Right cardiac atrium (tissue), 5 donors: ENCODE results near the gene LAMTOR3. TPM values are rescaled to one million over a fixed set of nuclear protein-coding genes. Genes with fewer than 3 reads are reported as not detected.
A peak's percentile ranks its signal among the peaks of the same experiment; 100 is the strongest.

Experiments used
- ATAC-seq, 2 donors: fragments of 200-7000 bp; cut with Tn5 transposase; one replicate each; pipeline versions ENCODE4 v1.8.0 to v1.9.1; 2020; ENCODE audit warnings: moderate library complexity in 2 of 2, mild to moderate bottlenecking in 1 of 2
- DNase-seq, 3 donors: peaks; one replicate each; pipeline ENCODE4 v3.0.0-alpha.2; 2020
- H3K27ac ChIP-seq: one replicate; pipeline ENCODE4 v1.5.1; 2013; ENCODE audit warnings: mild to moderate bottlenecking, low read length, control low read depth, moderate library complexity
- H3K27me3 ChIP-seq: one replicate; pipeline ENCODE4 v1.6.1; 2013; ENCODE audit not compliant: control insufficient read depth, insufficient read depth
- H3K4me1 ChIP-seq: one replicate; pipeline ENCODE4 v1.6.1; 2013; ENCODE audit warnings: low read length; ENCODE audit not compliant: control insufficient read depth, insufficient read depth
- H3K4me3 ChIP-seq: one replicate; pipeline ENCODE4 v1.5.1; 2013; ENCODE audit warnings: low read length, control low read depth
- H3K9me3 ChIP-seq: one replicate; pipeline ENCODE4 v1.6.1; 2013; ENCODE audit warnings: low read length; ENCODE audit not compliant: control insufficient read depth
- WGBS: extraction: QIAGEN DNeasy Blood & Tissue Kit; methylation state at CpG from one replicate; pipeline ENCODE4 v1.1.7; 2013; 5-methylcytosine and 5-hydroxymethylcytosine counted together
- intact Hi-C, 4 donors: fragments of 100-400 bp; cut with DNase I; formaldehyde crosslinking; loops; one replicate each; pipeline versions ENCODE4 v1.11.0 to v1.14.0; 2022 to 2023
- polyA plus RNA-seq: library from polyadenylated mRNA; stranded (reverse); fragments of 200-250 nt; gene quantifications from one replicate; pipeline ENCODE4 v1.2.3, GENCODE V29; 2013
- total RNA-seq, 4 donors: library from RNA; stranded (reverse); fragmentation: NEBNext Ultra II Directional; extraction: Animal tissue kit (Norgen Biotek cat#: 25700); gene quantifications; one replicate each; pipeline ENCODE4 v1.2.1, GENCODE V29; 2021
- donor health status: healthy with polysubstance abuse.
- donor health status: DM: no; HTN: yes; CAD: no.
- donor health status: DM: no; HTN: no; CAD: no.
- donor health status: DM: no; HTN: yes; CAD: no; lungs with severe emphysema.
- donor health status: DM: yes; HTN: yes; CAD: no.

Gene LAMTOR3
- total and polyA plus RNA-seq, 5 donors: 24.9 to 46.7 (median 32.5) TPM

GRCh38 chr4:99893029-99893428 is 1.2 kb downstream of the LAMTOR3 start:
- no peak for DNase-seq
- Histone ChIP-seq H3K27me3 (no peaks in the 10 kb centered on the region), H3K4me1 (peaks cover 2% of the 10 kb centered on the region), H3K9me3 (no peaks in the 10 kb centered on the region), H3K4me3 (peak overlapping the region; percentile 94), H3K27ac (no peak overlapping the region)
- ATAC-seq: no peak
- intact Hi-C loops: loop anchor here (5.0 to 10.0 kb wide), 3 partner anchors 52 to 328 kb away; partner anchors contain the start of genes DNAJB14 (in 4 of the 4) and TRMT10A (in 1 of the 4)
- WGBS: 95% methylated on average over 8 of the region's 8 CpGs

- ATAC-seq: no peak
- no peaks in the 10 kb centered on the region for H3K9me3 ChIP-seq
- peaks cover 2% of the 10 kb centered on the region for H3K4me1 ChIP-seq
- H3K27me3 ChIP-seq: no peaks in the 10 kb centered on the region
- intact Hi-C loops: loop anchor here (5.0 to 10.0 kb wide), 3 partner anchors 53 to 327 kb away; partner anchors contain the start of genes DNAJB14 (in 4 of the 4) and TRMT10A (in 1 of the 4)
- no peak for DNase-seq
- WGBS: 61% methylated on average over 2 of the region's 2 CpGs
- H3K4me3 ChIP-seq: no peak overlapping the region
- H3K27ac ChIP-seq: no peak overlapping the region
Observed at GRCh38 chr4:99891351-99891750, 2.9 kb downstream of the LAMTOR3 start.

GRCh38 chr4:99887837-99888236 is 6.4 kb downstream of the LAMTOR3 start:
- Histone ChIP-seq H3K4me1 (no peaks in the 10 kb centered on the region), H3K9me3 (no peaks in the 10 kb centered on the region), H3K27ac (no peak overlapping the region), H3K27me3 (no peaks in the 10 kb centered on the region), H3K4me3 (no peak overlapping the region)
- ATAC-seq (no peak), DNase-seq (no peak)
- intact Hi-C loops: loop anchor here in 2 of 4 donors (10.0 kb wide), 1 partner anchor 323 kb away; the partner anchor contains the start of gene TRMT10A (in 2 of the 2)
- 65% methylated on average over 5 of the region's 5 CpGs for WGBS

GRCh38 chr4:99886146-99886545 is 8.1 kb downstream of the LAMTOR3 start:
- no peak for DNase-seq
- intact Hi-C loops: loop anchor here in 2 of 4 donors (10.0 kb wide), 1 partner anchor 321 kb away; the partner anchor contains the start of gene TRMT10A (in 2 of the 2)
- Histone ChIP-seq H3K27me3 (no peaks in the 10 kb centered on the region), H3K4me3 (no peak overlapping the region), H3K27ac (no peak overlapping the region), H3K4me1 (no peaks in the 10 kb centered on the region), H3K9me3 (no peaks in the 10 kb centered on the region)
- WGBS: 80% methylated on average over 4 of the region's 4 CpGs
- ATAC-seq: no peak

GRCh38 chr4:99885687-99886086 is 8.5 kb downstream of the LAMTOR3 start:
- intact Hi-C loops: loop anchor here in 2 of 4 donors (10.0 kb wide), 1 partner anchor 321 kb away; the partner anchor contains the start of gene TRMT10A (in 2 of the 2)

GRCh38 chr4:99885063-99885664 is 9.1 kb downstream of the LAMTOR3 start:
- H3K4me1 ChIP-seq: no peaks in the 10 kb centered on the region
- no peaks in the 10 kb centered on the region for H3K9me3 ChIP-seq
- H3K27ac ChIP-seq: no peak overlapping the region
- WGBS: 74% methylated on average over 2 of the region's 2 CpGs
- DNase-seq: no peak
- no peak for ATAC-seq
- H3K4me3 ChIP-seq: no peak overlapping the region
- no peaks in the 10 kb centered on the region for H3K27me3 ChIP-seq
- intact Hi-C loops: loop anchor here in 2 of 4 donors (10.0 kb wide), 1 partner anchor 320 kb away; the partner anchor contains the start of gene TRMT10A (in 2 of the 2)

More at GRCh38 chr4:99885687-99886086, 8.5 kb downstream of the LAMTOR3 start:
- H3K27ac ChIP-seq: no peak overlapping the region
- no peaks in the 10 kb centered on the region for H3K4me1 ChIP-seq
- no peak for ATAC-seq
- no peak for DNase-seq
- no peaks in the 10 kb centered on the region for H3K9me3 ChIP-seq
- no peak overlapping the region for H3K4me3 ChIP-seq
- no peaks in the 10 kb centered on the region for H3K27me3 ChIP-seq

GRCh38 chr4:99879458-99879857 is 14.8 kb downstream of the LAMTOR3 start:
- WGBS: 91% methylated on average over 3 of the region's 3 CpGs
- intact Hi-C loops: no loop called here
- ATAC-seq: no peak
- no peak for DNase-seq
- H3K4me3 ChIP-seq: no peak overlapping the region
- no peaks in the 10 kb centered on the region for H3K4me1 ChIP-seq
- no peak overlapping the region for H3K27ac ChIP-seq
- no peaks in the 10 kb centered on the region for H3K27me3 ChIP-seq
- H3K9me3 ChIP-seq: no peaks in the 10 kb centered on the region

- DNase-seq (no peak), ATAC-seq (no peak)
- Histone ChIP-seq H3K4me1 (no peaks in the 10 kb centered on the region), H3K27ac (no peak overlapping the region), H3K27me3 (no peaks in the 10 kb centered on the region), H3K4me3 (no peak overlapping the region), H3K9me3 (no peaks in the 10 kb centered on the region)
- intact Hi-C loops: no loop called here
Observed at GRCh38 chr4:99878604-99879003, 15.6 kb downstream of the LAMTOR3 start.

GRCh38 chr4:99876946-99877345 is 17.3 kb downstream of the LAMTOR3 start:
- 87% methylated on average over 3 of the region's 3 CpGs for WGBS
- intact Hi-C loops: no loop called here
- Histone ChIP-seq H3K4me3 (no peak overlapping the region), H3K27ac (no peak overlapping the region), H3K9me3 (no peaks in the 10 kb centered on the region), H3K4me1 (no peaks in the 10 kb centered on the region), H3K27me3 (no peaks in the 10 kb centered on the region)
- ATAC-seq (no peak), DNase-seq (no peak)

- DNase-seq: no peak
- no peaks in the 10 kb centered on the region for H3K9me3 ChIP-seq
- no peak overlapping the region for H3K27ac ChIP-seq
- no peaks in the 10 kb centered on the region for H3K27me3 ChIP-seq
- ATAC-seq: no peak
- no peaks in the 10 kb centered on the region for H3K4me1 ChIP-seq
- H3K4me3 ChIP-seq: no peak overlapping the region
- intact Hi-C loops: no loop called here
Observed at GRCh38 chr4:99875071-99875470, 19.2 kb downstream of the LAMTOR3 start.

GRCh38 chr4:99872570-99872969 is 21.7 kb downstream of the LAMTOR3 start:
- Histone ChIP-seq H3K4me1 (no peaks in the 10 kb centered on the region), H3K27ac (no peak overlapping the region), H3K27me3 (no peaks in the 10 kb centered on the region), H3K4me3 (no peak overlapping the region), H3K9me3 (no peaks in the 10 kb centered on the region)
- ATAC-seq (no peak), DNase-seq (no peak)
- intact Hi-C loops: no loop called here
